ENCODE data around the gene MYO5A.
"Not testable (repeated sequence)": the region's sequence is repeated elsewhere in the genome, so short reads cannot be mapped to it uniquely, and the experiment has no call there.

Gene MYO5A

DNA sequence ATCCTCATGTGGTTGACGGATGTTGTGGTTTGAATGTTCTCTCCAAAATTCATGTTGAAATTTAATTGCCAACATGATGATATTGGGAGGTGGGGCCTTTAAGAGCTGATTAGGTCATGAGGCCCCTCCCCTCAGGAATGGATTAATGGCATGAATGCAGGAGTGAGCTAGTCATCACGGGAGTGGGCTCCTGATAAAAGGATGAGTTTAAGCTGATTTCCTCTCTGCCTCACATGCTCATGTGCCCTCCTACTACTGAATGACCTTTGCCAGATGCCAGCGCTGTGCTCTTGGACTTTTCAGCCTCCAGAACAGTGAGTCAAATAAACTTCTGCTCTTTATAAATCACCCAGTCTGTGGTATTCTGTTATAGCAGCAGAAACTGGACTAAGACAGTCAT lies 111.2 kb downstream of the MYO5A start:
- Histone ChIP-seq H3K4me3 (replicated peaks; ENCODE audit: insufficient read depth, low read length) (no peak overlapping the region), H3K27ac (replicated peaks) (no peak overlapping the region), H3K27me3 (ENCODE audit: insufficient read depth, poor library complexity, severe bottlenecking) (no peaks in the 10 kb centered on the region)
- TF ChIP-seq POLR2AphosphoS5 (IDR thresholded peaks at IDR 0.05; ENCODE audit: low read depth) (no peak), SPI1 (IDR thresholded peaks at IDR 0.05; ENCODE audit: borderline replicate concordance, low read depth) (no peak)
- TF ChIP-seq, protein P1, sequence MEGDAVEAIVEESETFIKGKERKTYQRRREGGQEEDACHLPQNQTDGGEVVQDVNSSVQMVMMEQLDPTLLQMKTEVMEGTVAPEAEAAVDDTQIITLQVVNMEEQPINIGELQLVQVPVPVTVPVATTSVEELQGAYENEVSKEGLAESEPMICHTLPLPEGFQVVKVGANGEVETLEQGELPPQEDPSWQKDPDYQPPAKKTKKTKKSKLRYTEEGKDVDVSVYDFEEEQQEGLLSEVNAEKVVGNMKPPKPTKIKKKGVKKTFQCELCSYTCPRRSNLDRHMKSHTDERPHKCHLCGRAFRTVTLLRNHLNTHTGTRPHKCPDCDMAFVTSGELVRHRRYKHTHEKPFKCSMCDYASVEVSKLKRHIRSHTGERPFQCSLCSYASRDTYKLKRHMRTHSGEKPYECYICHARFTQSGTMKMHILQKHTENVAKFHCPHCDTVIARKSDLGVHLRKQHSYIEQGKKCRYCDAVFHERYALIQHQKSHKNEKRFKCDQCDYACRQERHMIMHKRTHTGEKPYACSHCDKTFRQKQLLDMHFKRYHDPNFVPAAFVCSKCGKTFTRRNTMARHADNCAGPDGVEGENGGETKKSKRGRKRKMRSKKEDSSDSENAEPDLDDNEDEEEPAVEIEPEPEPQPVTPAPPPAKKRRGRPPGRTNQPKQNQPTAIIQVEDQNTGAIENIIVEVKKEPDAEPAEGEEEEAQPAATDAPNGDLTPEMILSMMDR (IDR thresholded peaks at IDR 0.05; ENCODE audit: insufficient read depth, low read length), result no peak
- no peak for DNase-seq (ENCODE audit: low read depth in 1 of 2, low spot score in 1 of 2)

DNA sequence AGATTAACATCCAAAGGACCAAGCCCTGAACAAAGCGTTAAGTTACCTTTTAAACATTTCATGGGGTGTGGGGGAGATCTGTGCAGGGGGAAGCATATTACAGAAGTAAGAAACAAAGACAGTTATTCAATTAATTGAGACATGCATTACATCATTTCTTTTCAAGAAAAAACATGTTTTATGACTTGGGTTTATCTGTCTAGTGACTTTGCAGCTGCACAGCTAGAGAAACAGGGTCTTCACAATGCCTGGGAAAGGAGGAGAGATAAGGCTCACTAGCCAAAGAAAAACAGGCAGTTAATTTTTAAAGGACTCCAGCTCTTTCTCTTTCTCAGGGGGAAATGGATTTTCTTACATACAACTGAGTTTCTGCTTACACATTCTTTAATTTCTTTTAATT lies 112.1 kb downstream of the MYO5A start:
- H3K27me3 ChIP-seq (ENCODE audit: insufficient read depth, poor library complexity, severe bottlenecking); H3K27ac ChIP-seq (replicated peaks); H3K4me3 ChIP-seq (replicated peaks; ENCODE audit: insufficient read depth, low read length); DNase-seq (ENCODE audit: low read depth in 1 of 2, low spot score in 1 of 2): not testable (repeated sequence)

DNA sequence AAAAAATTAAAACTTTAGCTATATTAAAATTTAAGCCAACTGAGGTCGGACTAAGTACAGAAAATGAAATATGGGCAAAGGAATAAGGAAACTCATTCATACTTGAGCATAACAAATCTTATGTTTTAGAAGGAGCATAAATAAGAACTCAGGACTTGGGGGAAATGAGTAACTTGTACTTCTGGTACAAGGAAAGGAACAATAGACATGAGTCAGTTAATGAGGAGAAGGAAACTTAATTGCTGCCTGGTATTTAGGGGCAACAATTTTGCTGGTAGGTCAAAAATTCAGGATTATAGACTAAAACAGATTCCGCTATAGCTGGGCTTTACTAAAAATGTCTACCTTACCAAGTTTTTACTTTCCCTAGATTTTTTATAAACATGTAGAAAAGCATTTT lies 113.1 kb downstream of the MYO5A start:
- no peak overlapping the region for H3K4me3 ChIP-seq (replicated peaks; ENCODE audit: insufficient read depth, low read length)
- TF ChIP-seq GABPA (IDR thresholded peaks at IDR 0.05; ENCODE audit: low read depth), result no peak
- no peak for TF ChIP-seq POLR2AphosphoS5 (IDR thresholded peaks at IDR 0.05; ENCODE audit: low read depth)
- no peak for TF ChIP-seq SPI1 (IDR thresholded peaks at IDR 0.05; ENCODE audit: borderline replicate concordance, low read depth)
- TF ChIP-seq, protein P1 (IDR thresholded peaks at IDR 0.05; ENCODE audit: insufficient read depth, low read length), result no peak
- TF ChIP-seq, protein P2, sequence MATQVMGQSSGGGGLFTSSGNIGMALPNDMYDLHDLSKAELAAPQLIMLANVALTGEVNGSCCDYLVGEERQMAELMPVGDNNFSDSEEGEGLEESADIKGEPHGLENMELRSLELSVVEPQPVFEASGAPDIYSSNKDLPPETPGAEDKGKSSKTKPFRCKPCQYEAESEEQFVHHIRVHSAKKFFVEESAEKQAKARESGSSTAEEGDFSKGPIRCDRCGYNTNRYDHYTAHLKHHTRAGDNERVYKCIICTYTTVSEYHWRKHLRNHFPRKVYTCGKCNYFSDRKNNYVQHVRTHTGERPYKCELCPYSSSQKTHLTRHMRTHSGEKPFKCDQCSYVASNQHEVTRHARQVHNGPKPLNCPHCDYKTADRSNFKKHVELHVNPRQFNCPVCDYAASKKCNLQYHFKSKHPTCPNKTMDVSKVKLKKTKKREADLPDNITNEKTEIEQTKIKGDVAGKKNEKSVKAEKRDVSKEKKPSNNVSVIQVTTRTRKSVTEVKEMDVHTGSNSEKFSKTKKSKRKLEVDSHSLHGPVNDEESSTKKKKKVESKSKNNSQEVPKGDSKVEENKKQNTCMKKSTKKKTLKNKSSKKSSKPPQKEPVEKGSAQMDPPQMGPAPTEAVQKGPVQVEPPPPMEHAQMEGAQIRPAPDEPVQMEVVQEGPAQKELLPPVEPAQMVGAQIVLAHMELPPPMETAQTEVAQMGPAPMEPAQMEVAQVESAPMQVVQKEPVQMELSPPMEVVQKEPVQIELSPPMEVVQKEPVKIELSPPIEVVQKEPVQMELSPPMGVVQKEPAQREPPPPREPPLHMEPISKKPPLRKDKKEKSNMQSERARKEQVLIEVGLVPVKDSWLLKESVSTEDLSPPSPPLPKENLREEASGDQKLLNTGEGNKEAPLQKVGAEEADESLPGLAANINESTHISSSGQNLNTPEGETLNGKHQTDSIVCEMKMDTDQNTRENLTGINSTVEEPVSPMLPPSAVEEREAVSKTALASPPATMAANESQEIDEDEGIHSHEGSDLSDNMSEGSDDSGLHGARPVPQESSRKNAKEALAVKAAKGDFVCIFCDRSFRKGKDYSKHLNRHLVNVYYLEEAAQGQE (IDR thresholded peaks at IDR 0.05; ENCODE audit: insufficient replicate concordance, low read depth), result no peak

DNA sequence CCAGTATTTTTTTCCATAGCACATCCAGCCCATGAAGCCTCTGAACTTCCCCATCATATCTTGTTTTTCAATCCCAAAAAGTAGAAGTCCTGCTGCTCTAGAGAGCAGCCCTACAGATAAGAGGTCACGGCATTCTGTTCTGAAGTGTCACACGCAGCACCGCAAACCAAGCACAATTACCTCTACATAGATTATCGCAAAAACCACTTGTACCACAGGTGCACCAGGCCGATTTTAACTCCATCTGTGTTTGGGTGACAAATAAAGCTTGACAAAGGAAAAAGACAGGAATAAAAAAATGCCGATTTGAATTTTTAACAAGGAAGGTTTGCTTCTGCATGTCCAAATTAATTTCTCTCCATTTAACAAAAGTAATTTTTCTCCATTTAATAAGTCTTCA lies 113.7 kb downstream of the MYO5A start:
- no peak overlapping the region for H3K27ac ChIP-seq (replicated peaks)
- no peak overlapping the region for H3K4me3 ChIP-seq (replicated peaks; ENCODE audit: insufficient read depth, low read length)
- TF ChIP-seq GABPA (IDR thresholded peaks at IDR 0.05; ENCODE audit: low read depth) (no peak), POLR2AphosphoS5 (IDR thresholded peaks at IDR 0.05; ENCODE audit: low read depth) (no peak), SPI1 (IDR thresholded peaks at IDR 0.05; ENCODE audit: borderline replicate concordance, low read depth) (no peak)
- TF ChIP-seq, protein P1 (IDR thresholded peaks at IDR 0.05; ENCODE audit: insufficient read depth, low read length), result no peak
- TF ChIP-seq, protein P2 (IDR thresholded peaks at IDR 0.05; ENCODE audit: insufficient replicate concordance, low read depth), result no peak
- DNase-seq (ENCODE audit: low read depth in 1 of 2, low spot score in 1 of 2), result no peak
- H3K27me3 ChIP-seq (ENCODE audit: insufficient read depth, poor library complexity, severe bottlenecking), result no peaks in the 10 kb centered on the region

More for the DNA sequence above, 113.1 kb downstream of the MYO5A start:
- H3K27ac ChIP-seq (replicated peaks), result no peak overlapping the region
- no peak for DNase-seq (ENCODE audit: low read depth in 1 of 2, low spot score in 1 of 2)
- no peaks in the 10 kb centered on the region for H3K27me3 ChIP-seq (ENCODE audit: insufficient read depth, poor library complexity, severe bottlenecking)
